Right forelimb (tissue), 1 donor: Measurements from ENCODE around the gene SHISA2.
"Not testable (repeated sequence)": the region's sequence is repeated elsewhere in the genome, so short reads cannot be mapped to it uniquely, and the experiment has no call there.

Experiments
- DNase-seq: peaks from one replicate; pipeline ENCODE4 v3.0.0-alpha.2; 2018

SHISA2 gene

GRCh38 chr13:26051657-26052311 is at the start of gene SHISA2:
Gene SHISA2 (minus strand): TSS chr13:26052016. CDS start chr13:26050975, 1,041 bp downstream.
- DNase-seq: peak; percentile 88

- DNase-seq: no peak
Measured at GRCh38 chr13:26095846-26096610, 44.2 kb upstream of the SHISA2 start.

- DNase-seq: no peak
Measured at GRCh38 chr13:26095338-26095737, 43.5 kb upstream of the SHISA2 start.

- not testable (repeated sequence) for DNase-seq
Measured at GRCh38 chr13:26076821-26077220, 25.0 kb upstream of the SHISA2 start.

GRCh38 chr13:26075498-26075897 is 23.7 kb upstream of the SHISA2 start:
- DNase-seq: no peak

- DNase-seq: no peak
Measured at GRCh38 chr13:26074706-26075105, 22.9 kb upstream of the SHISA2 start.

GRCh38 chr13:26072335-26072734 is 20.5 kb upstream of the SHISA2 start:
- DNase-seq: not testable (repeated sequence)

- no peak for DNase-seq
Measured at GRCh38 chr13:26071691-26072090, 19.9 kb upstream of the SHISA2 start.

GRCh38 chr13:26069642-26070041 is 17.8 kb upstream of the SHISA2 start:
- not testable (repeated sequence) for DNase-seq

GRCh38 chr13:26068372-26068771 is 16.6 kb upstream of the SHISA2 start:
- DNase-seq: not testable (repeated sequence)

- no peak for DNase-seq
Measured at GRCh38 chr13:26067601-26068000, 15.8 kb upstream of the SHISA2 start.

GRCh38 chr13:26066492-26066891 is 14.7 kb upstream of the SHISA2 start:
- not testable (repeated sequence) for DNase-seq

- peak; percentile 63 for DNase-seq
Measured at GRCh38 chr13:26062853-26063444, 11.1 kb upstream of the SHISA2 start.

GRCh38 chr13:26061947-26062346 is 10.1 kb upstream of the SHISA2 start:
- no peak for DNase-seq

- DNase-seq: no peak
Measured at GRCh38 chr13:26061256-26061655, 9.4 kb upstream of the SHISA2 start.

GRCh38 chr13:26060357-26060756 is 8.5 kb upstream of the SHISA2 start:
- no peak for DNase-seq

- no peak for DNase-seq
Measured at GRCh38 chr13:26058704-26059103, 6.9 kb upstream of the SHISA2 start.

- no peak for DNase-seq
Measured at GRCh38 chr13:26054896-26055295, 3.1 kb upstream of the SHISA2 start.

- no peak for DNase-seq
Measured at GRCh38 chr13:26053418-26053980, 1.7 kb upstream of the SHISA2 start.

GRCh38 chr13:26052337-26052736 is 521 bp upstream of the SHISA2 start:
- DNase-seq: no peak

- DNase-seq: peak; percentile 65
Measured at GRCh38 chr13:26051231-26051656, 572 bp downstream of the SHISA2 start.

GRCh38 chr13:26050568-26051230 is 1.1 kb downstream of the SHISA2 start:
- peak; percentile 71 for DNase-seq

GRCh38 chr13:26048741-26049140 is 3.1 kb downstream of the SHISA2 start:
- DNase-seq: no peak
